PC-9 (cell line): ENCODE measurements around the gene CCDC39. TPM values are rescaled to one million over a fixed set of nuclear protein-coding genes. Genes with fewer than 3 reads are reported as not detected.

Source experiments
- Bru-seq: library from RNA; stranded (reverse); fragments of 400-500 nt; gene quantifications from one replicate; lab custom pipeline; 2021; lab: Mats Ljungman, UMichigan
- BruChase-seq, 2 experiments: library from RNA; stranded (reverse); fragments of 400-500 nt; gene quantifications; one replicate each; lab custom pipeline; 2021; lab: Mats Ljungman, UMichigan
- BruUV-seq: library from RNA; stranded (reverse); fragments of 400-500 nt; replicated peaks from 2 replicates; lab custom pipeline; 2021; lab: Mats Ljungman, UMichigan
- CTCF ChIA-PET: fragments of 300-600 bp; sonication (Branson Sonifier 250); formaldehyde crosslinking; loops from one replicate; lab custom pipeline; 2022; ENCODE audit warnings: antibody characterized with exemption; lab: Charles Lee
- POLR2A ChIA-PET: fragments of 300-600 bp; sonication (Branson Sonifier 250); formaldehyde crosslinking; loops from one replicate; lab custom pipeline; 2022; ENCODE audit warnings: antibody characterized with exemption; ENCODE audit not compliant: unreplicated experiment; lab: Charles Lee
- DNase-seq, 2 experiments: peaks; one replicate each; pipeline versions ENCODE4 v3.0.0 to v3.0.0-alpha.2; 2015 to 2022; ENCODE audit warnings: mixed read lengths in 1 of 2
- H2AFZ ChIP-seq: fragments of 200-600 bp; sonication (generic); 2 replicates; pipeline ENCODE4 v1.8.1; 2017; ENCODE audit warnings: antibody characterized with exemption
- H3F3A ChIP-seq: fragments of 200-600 bp; sonication (generic); 2 replicates; pipeline ENCODE4 v1.8.1; 2017; ENCODE audit warnings: antibody characterized with exemption, mild to moderate bottlenecking, low read depth; ENCODE audit not compliant: insufficient read depth
- H3K27ac ChIP-seq: fragments of 200-600 bp; sonication (generic); 2 replicates; pipeline ENCODE4 v1.6.1; 2016; ENCODE audit warnings: mixed run types
- H3K27me3 ChIP-seq: fragments of 200-600 bp; sonication (generic); 2 replicates; pipeline ENCODE4 v1.6.1; 2016; ENCODE audit warnings: low read depth, mixed run types; ENCODE audit not compliant: insufficient read depth
- H3K36me3 ChIP-seq: fragments of 200-600 bp; sonication (generic); 2 replicates; pipeline ENCODE4 v1.6.1; 2016; ENCODE audit warnings: low read depth, mixed run types
- H3K4me1 ChIP-seq: fragments of 200-600 bp; sonication (generic); replicated peaks from 2 replicates; pipeline ENCODE4 v1.6.1; 2016; ENCODE audit warnings: mixed run types; ENCODE audit not compliant: insufficient read depth
- H3K4me2 ChIP-seq: fragments of 200-600 bp; sonication (generic); 2 replicates; pipeline ENCODE4 v1.6.1; 2017; ENCODE audit warnings: mixed run types
- H3K4me3 ChIP-seq: fragments of 200-600 bp; sonication (generic); 2 replicates; pipeline ENCODE4 v1.6.1; 2016; ENCODE audit warnings: mixed run types
- H3K79me2 ChIP-seq: fragments of 200-600 bp; sonication (generic); 2 replicates; pipeline ENCODE4 v1.6.1; 2017; ENCODE audit warnings: low read depth, mixed run types
- H3K9me2 ChIP-seq: fragments of 200-600 bp; sonication (generic); 2 replicates; pipeline ENCODE4 v1.8.1; 2017; ENCODE audit warnings: mild to moderate bottlenecking; ENCODE audit not compliant: insufficient read depth
- H3K9me3 ChIP-seq: fragments of 200-600 bp; sonication (generic); 2 replicates; pipeline ENCODE4 v1.8.1; 2016; ENCODE audit warnings: low read depth; ENCODE audit not compliant: insufficient read depth
- H4K20me1 ChIP-seq: fragments of 200-600 bp; sonication (generic); 2 replicates; pipeline ENCODE4 v1.8.1; 2017; ENCODE audit not compliant: insufficient read depth
- CTCF ChIP-seq: fragments of 200-600 bp; sonication (generic); conservative IDR thresholded peaks from 2 replicates; pipeline ENCODE4 v1.6.1; 2017; ENCODE audit warnings: mixed run types, antibody characterized with exemption, mild to moderate bottlenecking, moderate library complexity
- EZH2 ChIP-seq: fragments of 200-600 bp; sonication (generic); IDR thresholded peaks from 2 replicates; pipeline ENCODE4 v1.8.0; 2017; ENCODE audit warnings: antibody characterized with exemption, low read depth
- intact Hi-C: fragments of 100-400 bp; cut with micrococcal nuclease; formaldehyde crosslinking; loops from one replicate; pipeline ENCODE4 v1.10.0; 2022; ENCODE audit not compliant: unreplicated experiment
- long read RNA-seq: library from polyadenylated mRNA; stranded (forward); transcript quantifications from one replicate; pipeline ENCODE4 v2.0.0, GENCODE V29; 2022
- total RNA-seq: library from RNA; stranded (reverse); gene quantifications from 2 replicates; pipeline ENCODE4 v1.2.3, GENCODE V29; 2021

The CCDC39 gene
- 0.26 TPM in 1 of 2 replicates, not detected in the other for total RNA-seq
- percentile 20 among the genes with signal in this experiment for Bru-seq, nascent RNA
- BruChase-seq, experiment 1, labeled RNA remaining after a 2-hour chase, result not detected
- not detected for BruChase-seq, experiment 2, labeled RNA remaining after a 6-hour chase
- long read RNA-seq, result 0 reads

DNA sequence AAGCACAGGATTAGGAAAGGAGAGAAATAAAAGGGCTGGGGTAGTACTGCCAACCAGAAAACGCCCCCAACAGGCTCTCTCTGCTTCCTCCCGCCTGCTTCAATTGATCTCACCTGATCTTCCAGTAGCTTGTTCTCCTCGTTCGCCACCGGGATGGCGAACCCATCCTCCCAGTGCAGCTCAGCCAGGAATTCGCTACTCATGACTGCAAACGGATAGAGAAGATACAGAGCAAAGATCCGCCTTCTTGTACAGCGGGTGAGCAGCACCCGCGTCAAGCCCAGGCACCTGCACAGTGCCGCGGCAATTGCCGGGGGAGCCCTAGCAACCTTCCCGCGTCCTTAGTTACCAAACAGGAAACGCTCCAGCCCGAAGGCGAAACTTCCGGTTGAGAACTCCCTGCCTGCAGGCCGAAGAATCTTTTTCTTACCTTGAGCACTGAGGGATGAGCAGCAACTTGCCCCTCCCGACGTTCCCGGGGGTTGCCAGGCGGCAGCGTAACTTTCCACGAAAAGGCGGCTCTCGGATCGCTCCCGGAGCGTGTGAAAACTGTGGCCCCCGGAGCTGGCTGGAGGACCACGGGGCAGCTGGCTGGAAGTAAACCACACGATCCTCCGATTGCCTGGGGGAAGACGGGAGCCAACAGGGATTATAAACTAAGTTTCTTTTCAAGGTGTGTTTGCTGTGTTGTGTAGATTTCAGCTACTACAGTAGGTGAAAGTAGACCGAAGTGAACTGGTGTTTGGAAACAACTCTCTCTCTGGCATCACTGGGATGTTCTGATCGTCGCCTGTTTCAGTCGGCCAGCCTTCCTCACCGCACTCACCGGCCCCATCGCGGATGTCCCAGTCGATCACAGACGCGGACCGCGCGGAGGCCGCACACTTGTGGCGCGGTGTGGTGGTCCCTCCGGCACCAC, at the start of gene CCDC39:
Gene CCDC39 (minus strand): TSS at position 312 of the 919 bp plus-strand sequence. CDS start 109 bp downstream, at position 203.
- TF ChIP-seq EZH2 (no peak), CTCF (no peak)
- no peaks in the 10 kb centered on the region for H3K79me2 ChIP-seq
- no peaks in the 10 kb centered on the region for H3F3A ChIP-seq
- peak within 1 kb of the TSS; percentile 92 for H2AFZ ChIP-seq
- peaks cover 14% of the 10 kb centered on the region; the same call in 1 of the 2 replicates for H3K4me1 ChIP-seq
- ChIA-PET POLR2A (interaction anchor here (0.7 kb wide), 1 partner anchor 402 kb away, joined by 5 read pairs; no protein-coding TSS in a partner anchor), CTCF (no interaction called here)
- intact Hi-C loops, result loop anchor here (1.0 to 5.0 kb wide), 3 partner anchors 77 to 868 kb away; partner anchors contain the start of genes FXR1 and TTC14
- H3K9me2 ChIP-seq, result no peaks in the 10 kb centered on the region
- peak within 1 kb of the TSS; percentile 68 for H3K4me3 ChIP-seq
- no peaks in the 10 kb centered on the region for H4K20me1 ChIP-seq
- DNase-seq, result peak; percentile 75 to 81
- no peaks in the 10 kb centered on the region; the same call in 1 of the 2 replicates for H3K27me3 ChIP-seq
- no TSS peak for BruUV-seq
- no peaks in the 10 kb centered on the region for H3K36me3 ChIP-seq
- H3K9me3 ChIP-seq, result no peaks in the 10 kb centered on the region
- no peak within 1 kb of the TSS for H3K27ac ChIP-seq
- peak within 1 kb of the TSS; percentile 86 for H3K4me2 ChIP-seq

GRCh38 chr3:180720012-180720411, 40.7 kb upstream of the CCDC39 start:
- no peaks in the 10 kb centered on the region for H4K20me1 ChIP-seq
- no peaks in the 10 kb centered on the region for H3F3A ChIP-seq
- H3K79me2 ChIP-seq, result no peaks in the 10 kb centered on the region
- no peak overlapping the region for H3K4me3 ChIP-seq
- H3K9me3 ChIP-seq, result no peaks in the 10 kb centered on the region
- intact Hi-C loops, result no loop called here
- H3K4me2 ChIP-seq, result no peak overlapping the region
- TF ChIP-seq CTCF (no peak), EZH2 (no peak)
- DNase-seq, result no peak
- H3K27me3 ChIP-seq, result no peaks in the 10 kb centered on the region
- H3K36me3 ChIP-seq, result no peaks in the 10 kb centered on the region
- no peak overlapping the region for H2AFZ ChIP-seq
- H3K27ac ChIP-seq, result no peak overlapping the region
- BruUV-seq, result no TSS peak
- ChIA-PET CTCF (no interaction called here), POLR2A (no interaction called here)
- H3K4me1 ChIP-seq, result no peaks in the 10 kb centered on the region
- no peaks in the 10 kb centered on the region for H3K9me2 ChIP-seq

DNA sequence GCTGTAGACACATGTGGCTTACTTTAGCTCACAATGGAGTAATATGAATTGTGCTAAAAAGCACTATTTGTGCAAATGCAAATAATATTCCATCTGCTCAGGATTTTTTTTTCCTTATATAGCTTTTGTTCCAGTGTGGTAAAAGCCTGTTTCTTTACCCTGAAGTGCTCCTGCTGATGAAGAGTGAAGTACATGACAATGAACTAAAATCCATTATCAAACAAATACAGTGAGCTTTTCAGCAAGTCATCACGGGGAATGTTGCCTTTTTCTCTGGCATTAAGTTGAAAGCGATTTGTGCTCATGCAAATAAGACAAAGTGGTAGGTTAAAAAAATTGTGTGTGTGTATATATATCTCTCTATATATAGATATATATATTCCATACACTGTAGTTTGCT, 28.6 kb upstream of the CCDC39 start:
- Histone ChIP-seq H3K79me2 (no peaks in the 10 kb centered on the region), H3K9me3 (no peaks in the 10 kb centered on the region), H3K27me3 (no peaks in the 10 kb centered on the region), H3K27ac (no peak overlapping the region), H3F3A (no peaks in the 10 kb centered on the region), H3K9me2 (peaks cover 3% of the 10 kb centered on the region; the same call in 1 of the 2 replicates), H3K4me2 (no peak overlapping the region), H3K36me3 (no peaks in the 10 kb centered on the region), H2AFZ (no peak overlapping the region), H3K4me3 (no peak overlapping the region), H4K20me1 (no peaks in the 10 kb centered on the region), H3K4me1 (no peaks in the 10 kb centered on the region)
- ChIA-PET POLR2A (interaction anchor here (0.7 kb wide), 2 partner anchors 55 to 1406 kb away, joined by 4 to 9 read pairs; no protein-coding TSS in a partner anchor), CTCF (no interaction called here)
- intact Hi-C loops, result no loop called here
- TF ChIP-seq EZH2 (no peak), CTCF (no peak)
- DNase-seq, result no peak
- BruUV-seq, result no TSS peak
